Osteoblast (primary cell): Measurements from ENCODE around the gene NOLC1. TPM values are rescaled to one million over a fixed set of nuclear protein-coding genes. Genes with fewer than 3 reads are reported as not detected.

Source experiments
- DNase-seq: peaks from one replicate; pipeline ENCODE4 v3.0.0; 2011; ENCODE audit warnings: low spot score, mixed read lengths; ENCODE audit not compliant: insufficient read length; ENCODE audit errors: missing footprints
- H2AFZ ChIP-seq: 2 replicates; pipeline ENCODE4 v1.6.0; 2011; ENCODE audit warnings: mild to moderate bottlenecking, low read length
- H3K27ac ChIP-seq: 2 replicates; pipeline ENCODE4 v1.5.1; 2011; ENCODE audit warnings: mild to moderate bottlenecking, low read depth, low read length, moderate library complexity
- H3K27me3 ChIP-seq: 2 replicates; pipeline ENCODE4 v1.6.0; 2012; ENCODE audit warnings: mild to moderate bottlenecking, control low read depth, inconsistent platforms, low read length, moderate library complexity; ENCODE audit not compliant: insufficient read depth
- H3K36me3 ChIP-seq: 2 replicates; pipeline ENCODE4 v1.5.1; 2011; ENCODE audit warnings: mild to moderate bottlenecking, low read length, control low read depth, moderate library complexity; ENCODE audit not compliant: insufficient read depth
- H3K4me1 ChIP-seq: 2 replicates; pipeline ENCODE4 v1.5.1; 2011; ENCODE audit warnings: mild to moderate bottlenecking, low read length, control low read depth, moderate library complexity; ENCODE audit not compliant: insufficient read depth
- H3K4me2 ChIP-seq: 2 replicates; pipeline ENCODE4 v1.6.0; 2011; ENCODE audit warnings: mild to moderate bottlenecking, low read length; ENCODE audit not compliant: insufficient read depth
- H3K4me3 ChIP-seq: fragments of 200-600 bp; sonication (generic); 3 replicates; pipeline ENCODE4 v1.5.1; 2012; ENCODE audit warnings: mild to moderate bottlenecking, low read length, inconsistent platforms; ENCODE audit not compliant: insufficient read depth
- H3K79me2 ChIP-seq: 2 replicates; pipeline ENCODE4 v1.6.0; 2012; ENCODE audit warnings: mild to moderate bottlenecking, low read length, control low read depth, inconsistent platforms; ENCODE audit not compliant: insufficient read depth
- H3K9me3 ChIP-seq: 2 replicates; pipeline ENCODE4 v1.5.1; 2011; ENCODE audit warnings: low read depth, low read length, control low read depth
- H4K20me1 ChIP-seq: 2 replicates; pipeline ENCODE4 v1.6.0; 2012; ENCODE audit warnings: mild to moderate bottlenecking, low read length, control low read depth; ENCODE audit not compliant: insufficient read depth
- CTCF ChIP-seq: IDR thresholded peaks from 2 replicates; pipeline ENCODE4 v1.5.1; 2011; ENCODE audit warnings: mild to moderate bottlenecking, low read depth, low read length, moderate library complexity; ENCODE audit errors: extremely low read depth
- total RNA-seq: library from RNA; depleted of rRNA; stranded (reverse); fragments of >200 nt; gene quantifications from 2 replicates; pipeline ENCODE4 v1.2.3, GENCODE V29; 2012

The NOLC1 gene
- total RNA-seq, 1 donor, result 18.1 TPM

GRCh38 chr10:102132193-102132562, 20.0 kb upstream of the NOLC1 start:
- TF ChIP-seq CTCF, result no peak

GRCh38 chr10:102132563-102133372, 19.4 kb upstream of the NOLC1 start, which contains the start of gene PPRC1:
TSS of gene PPRC1 (plus strand) at chr10:102133040. CDS start at chr10:102133069, 29 bp downstream.
- peak within 1 kb of the TSS; percentile 89 for H3K4me3 ChIP-seq
- H3K36me3 ChIP-seq, result peaks cover 11% of the 10 kb centered on the region
- peaks cover 39% of the 10 kb centered on the region for H4K20me1 ChIP-seq
- peak within 1 kb of the TSS; percentile 90 for H3K4me2 ChIP-seq
- DNase-seq, result peak; percentile 99
- peaks cover 49% of the 10 kb centered on the region for H3K79me2 ChIP-seq
- H3K27ac ChIP-seq, result peak within 1 kb of the TSS; percentile 88
- TF ChIP-seq CTCF, result peak; percentile 95
- H3K9me3 ChIP-seq, result no peaks in the 10 kb centered on the region
- no peaks in the 10 kb centered on the region for H3K27me3 ChIP-seq
- peaks cover 24% of the 10 kb centered on the region for H3K4me1 ChIP-seq
- peak within 1 kb of the TSS; percentile 92 for H2AFZ ChIP-seq

More at GRCh38 chr10:102132193-102132562, 20.0 kb upstream of the NOLC1 start:
- Histone ChIP-seq H3K9me3 (no peaks in the 10 kb centered on the region), H3K4me1 (peaks cover 26% of the 10 kb centered on the region), H3K27me3 (no peaks in the 10 kb centered on the region), H4K20me1 (peaks cover 33% of the 10 kb centered on the region), H3K36me3 (peaks cover 5% of the 10 kb centered on the region), H2AFZ (peak overlapping the region; percentile 92), H3K79me2 (peaks cover 43% of the 10 kb centered on the region), H3K4me2 (peak overlapping the region; percentile 90), H3K27ac (peak overlapping the region; percentile 88), H3K4me3 (peak overlapping the region; percentile 89)
- DNase-seq, result no peak

GRCh38 chr10:102133373-102134195, 18.6 kb upstream of the NOLC1 start:
- Histone ChIP-seq H3K9me3 (no peaks in the 10 kb centered on the region), H4K20me1 (peaks cover 47% of the 10 kb centered on the region), H3K79me2 (peaks cover 57% of the 10 kb centered on the region), H3K4me1 (peaks cover 24% of the 10 kb centered on the region), H3K4me2 (peak overlapping the region; percentile 84), H2AFZ (peak overlapping the region; percentile 85), H3K27ac (peak overlapping the region; percentile 88), H3K27me3 (no peaks in the 10 kb centered on the region), H3K4me3 (peak overlapping the region; percentile 89), H3K36me3 (peaks cover 19% of the 10 kb centered on the region)
- no peak for TF ChIP-seq CTCF
- DNase-seq, result peak; percentile 92
